Measurements from ENCODE around the gene COA4. TPM values are rescaled to one million over a fixed set of nuclear protein-coding genes. Genes with fewer than 3 reads are reported as not detected.
A peak's percentile ranks its signal among the peaks of the same experiment; 100 is the strongest.

The COA4 gene
- polyA plus RNA-seq, 3 donors: 46.6 to 57.7 (median 53.4) TPM

DNA sequence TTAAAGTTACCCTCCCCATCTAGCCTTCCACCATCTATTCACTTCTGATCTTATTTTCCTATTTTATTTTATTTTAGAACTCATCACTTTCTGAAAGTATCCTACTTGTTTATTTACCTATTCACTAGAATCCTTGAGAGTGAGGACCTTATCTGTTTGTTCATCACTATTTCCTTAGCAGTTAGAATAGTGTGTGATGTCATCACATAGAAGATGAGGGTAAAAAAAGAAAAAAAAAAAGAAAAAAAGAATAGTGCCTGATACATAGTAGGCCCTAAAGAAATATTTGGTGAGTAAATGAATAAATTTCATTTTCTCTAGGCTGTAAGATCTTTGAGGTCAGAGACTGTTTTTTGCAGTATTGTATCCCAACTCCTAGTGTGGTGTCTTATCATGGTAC lies 36.8 kb upstream of the COA4 start:
- Histone ChIP-seq H3K27me3 (ENCODE audit: control insufficient read depth in 2 of 2, insufficient read depth in 2 of 2, low read length in 2 of 2) (no peaks in the 10 kb centered on the region), H3K79me2 (ENCODE audit: insufficient read depth, low read length) (no peaks in the 10 kb centered on the region), H3K9me3 (replicated peaks in 1 of 2; ENCODE audit: control insufficient read depth in 1 of 2, insufficient read depth in 1 of 2, low read length in 2 of 2) (no peaks in the 10 kb centered on the region), H3K4me1 (ENCODE audit: control insufficient read depth in 1 of 2, insufficient read depth in 2 of 2, low read length in 2 of 2) (peaks cover 20 to 21% of the 10 kb centered on the region in 2 donors), H4K20me1 (ENCODE audit: insufficient read depth, low read length) (no peaks in the 10 kb centered on the region), H3K4me3 (replicated peaks in 1 of 3; ENCODE audit: low read depth in 2 of 3, low read length in 3 of 3) (no peak overlapping the region), H3K36me3 (replicated peaks in 1 of 2; ENCODE audit: control insufficient read depth in 1 of 2, insufficient read depth in 2 of 2, low read length in 2 of 2) (peaks cover 47 to 70% of the 10 kb centered on the region in 2 donors), H3K27ac (ENCODE audit: low read depth in 1 of 2, low read length in 2 of 2) (no peak overlapping the region), H3K4me2 (replicated peaks; ENCODE audit: extremely low read depth, low read length, poor library complexity, severe bottlenecking) (no peak overlapping the region), H3K9ac (ENCODE audit: insufficient read depth, low read length, poor library complexity, severe bottlenecking) (no peak overlapping the region), H2AFZ (ENCODE audit: insufficient read depth, low read depth, low read length, poor library complexity, severe bottlenecking) (no peak overlapping the region)
- DNase-seq: no peak
- TF ChIP-seq, protein P1, sequence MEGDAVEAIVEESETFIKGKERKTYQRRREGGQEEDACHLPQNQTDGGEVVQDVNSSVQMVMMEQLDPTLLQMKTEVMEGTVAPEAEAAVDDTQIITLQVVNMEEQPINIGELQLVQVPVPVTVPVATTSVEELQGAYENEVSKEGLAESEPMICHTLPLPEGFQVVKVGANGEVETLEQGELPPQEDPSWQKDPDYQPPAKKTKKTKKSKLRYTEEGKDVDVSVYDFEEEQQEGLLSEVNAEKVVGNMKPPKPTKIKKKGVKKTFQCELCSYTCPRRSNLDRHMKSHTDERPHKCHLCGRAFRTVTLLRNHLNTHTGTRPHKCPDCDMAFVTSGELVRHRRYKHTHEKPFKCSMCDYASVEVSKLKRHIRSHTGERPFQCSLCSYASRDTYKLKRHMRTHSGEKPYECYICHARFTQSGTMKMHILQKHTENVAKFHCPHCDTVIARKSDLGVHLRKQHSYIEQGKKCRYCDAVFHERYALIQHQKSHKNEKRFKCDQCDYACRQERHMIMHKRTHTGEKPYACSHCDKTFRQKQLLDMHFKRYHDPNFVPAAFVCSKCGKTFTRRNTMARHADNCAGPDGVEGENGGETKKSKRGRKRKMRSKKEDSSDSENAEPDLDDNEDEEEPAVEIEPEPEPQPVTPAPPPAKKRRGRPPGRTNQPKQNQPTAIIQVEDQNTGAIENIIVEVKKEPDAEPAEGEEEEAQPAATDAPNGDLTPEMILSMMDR (IDR thresholded peaks at IDR 0.05): no peak
- peaks cover 0 to 4% (median 3%) of the 10 kb centered on the region in 3 donors for H3K27me3 Mint-ChIP-seq (ENCODE audit: low read depth in 3 of 3)
- peaks cover 59 to 78% of the 10 kb centered on the region in 2 donors for H3K36me3 Mint-ChIP-seq
- H3K4me3 Mint-ChIP-seq: no peak overlapping the region
- H3K4me1 Mint-ChIP-seq: peaks cover 18% of the 10 kb centered on the region
- H3K9me3 Mint-ChIP-seq: no peaks in the 10 kb centered on the region
- intact Hi-C loops (cut with micrococcal nuclease): no loop called here
- H3K27ac Mint-ChIP-seq: no peak overlapping the region

DNA sequence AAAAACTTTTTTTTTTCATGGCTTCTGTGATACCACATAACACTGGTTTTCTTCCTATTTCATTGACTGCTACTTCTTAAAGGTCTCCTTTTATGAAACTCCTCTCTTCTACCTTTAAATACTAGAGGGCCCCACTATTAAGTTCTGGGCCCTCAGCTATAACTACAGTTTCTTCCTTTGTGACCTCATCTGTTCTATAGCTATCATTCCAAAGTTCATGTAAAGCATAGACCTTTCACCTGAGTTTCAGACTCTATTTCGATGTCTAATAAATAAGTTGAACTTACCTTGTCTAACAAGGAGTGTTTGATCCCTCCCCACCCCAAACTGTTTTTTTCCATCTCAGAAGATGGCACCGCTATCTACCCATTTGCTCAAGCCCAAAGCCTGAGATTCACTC lies 35.4 kb upstream of the COA4 start:
- H3K4me2 ChIP-seq (replicated peaks; ENCODE audit: extremely low read depth, low read length, poor library complexity, severe bottlenecking): no peak overlapping the region
- Mint-ChIP-seq H3K27ac (peak overlapping the region in 3 of 7 donors; percentile 10 to 56 (median 11)), H3K27me3 (ENCODE audit: low read depth in 3 of 3) (peaks cover 0 to 4% (median 3%) of the 10 kb centered on the region in 3 donors), H3K4me3 (no peak overlapping the region), H3K4me1 (peaks cover 8% of the 10 kb centered on the region), H3K9me3 (no peaks in the 10 kb centered on the region), H3K36me3 (peaks cover 55 to 67% of the 10 kb centered on the region in 2 donors)
- H3K79me2 ChIP-seq (ENCODE audit: insufficient read depth, low read length): no peaks in the 10 kb centered on the region
- intact Hi-C loops (cut with micrococcal nuclease): no loop called here
- H3K27me3 ChIP-seq (ENCODE audit: control insufficient read depth in 2 of 2, insufficient read depth in 2 of 2, low read length in 2 of 2): no peaks in the 10 kb centered on the region
- 95% methylated on average over 2 of the region's 2 CpGs for WGBS (ENCODE audit: insufficient coverage)
- no peak for DNase-seq
- H3K9me3 ChIP-seq (replicated peaks in 1 of 2; ENCODE audit: control insufficient read depth in 1 of 2, insufficient read depth in 1 of 2, low read length in 2 of 2): no peaks in the 10 kb centered on the region
- H3K4me1 ChIP-seq (ENCODE audit: control insufficient read depth in 1 of 2, insufficient read depth in 2 of 2, low read length in 2 of 2): peaks cover 9 to 10% of the 10 kb centered on the region in 2 donors
- H3K36me3 ChIP-seq (replicated peaks in 1 of 2; ENCODE audit: control insufficient read depth in 1 of 2, insufficient read depth in 2 of 2, low read length in 2 of 2): peaks cover 47 to 71% of the 10 kb centered on the region in 2 donors
- H4K20me1 ChIP-seq (ENCODE audit: insufficient read depth, low read length): no peaks in the 10 kb centered on the region
- no peak overlapping the region for H3K4me3 ChIP-seq (replicated peaks in 1 of 3; ENCODE audit: low read depth in 2 of 3, low read length in 3 of 3)
- H3K27ac ChIP-seq (ENCODE audit: low read depth in 1 of 2, low read length in 2 of 2): no peak overlapping the region
- no peak overlapping the region for H3K9ac ChIP-seq (ENCODE audit: insufficient read depth, low read length, poor library complexity, severe bottlenecking)
- TF ChIP-seq, protein P1 (IDR thresholded peaks at IDR 0.05): no peak
- H2AFZ ChIP-seq (ENCODE audit: insufficient read depth, low read depth, low read length, poor library complexity, severe bottlenecking): no peak overlapping the region

Data from CD14-positive monocyte (primary cell).